Measurements from ENCODE around the gene PRAMEF1. TPM values are rescaled to one million over a fixed set of nuclear protein-coding genes. Genes with fewer than 3 reads are reported as not detected.

Gene PRAMEF1
- total and polyA plus RNA-seq, 2 of the 4 experiments (the other 2 are of a cell fraction): not detected

GRCh38 chr1:12772520-12772919 lies 18.7 kb upstream of the PRAMEF1 start:
- Histone ChIP-seq H3K23ac (ENCODE audit: low read depth, low read length) (no peak overlapping the region), H2AK5ac (ENCODE audit: low read depth, low read length) (no peak overlapping the region), H3K36me3 (ENCODE audit: control insufficient read depth, insufficient read depth, low read length) (no peaks in the 10 kb centered on the region), H3K9ac (ENCODE audit: low read depth, low read length) (no peak overlapping the region), H3K27me3 (ENCODE audit: control insufficient read depth, insufficient read depth, low read length) (no peaks in the 10 kb centered on the region), H4K20me1 (ENCODE audit: insufficient read depth, low read length) (no peaks in the 10 kb centered on the region), H2BK120ac (ENCODE audit: low read depth, low read length) (no peak overlapping the region), H2AK9ac (replicated peaks; ENCODE audit: low read depth, low read length, poor library complexity) (no peak overlapping the region), H3K4ac (ENCODE audit: low read depth, low read length) (no peak overlapping the region), H2BK15ac (ENCODE audit: low read depth, low read length) (no peak overlapping the region), H2AFZ (replicated peaks; ENCODE audit: low read length, poor library complexity) (no peak overlapping the region), H3K4me3 (ENCODE audit: insufficient read depth, low read depth, low read length) (no peak overlapping the region), H3K18ac (ENCODE audit: low read depth, low read length) (no peak overlapping the region), H3K4me2 (ENCODE audit: low read depth, low read length) (no peak overlapping the region), H3K4me1 (ENCODE audit: control insufficient read depth, insufficient read depth, low read length) (no peaks in the 10 kb centered on the region), H4K91ac (ENCODE audit: insufficient read depth, low read depth, low read length) (no peak overlapping the region), H3K27ac (ENCODE audit: insufficient read depth, low read length) (no peak overlapping the region), H3K9me3 (ENCODE audit: control insufficient read depth, insufficient read depth, low read length) (peaks cover 43% of the 10 kb centered on the region), H3K79me1 (ENCODE audit: low read depth in 1 of 2, low read length in 2 of 2) (no peaks in the 10 kb centered on the region), H4K8ac (ENCODE audit: low read depth in 2 of 2, low read length in 2 of 2) (no peak overlapping the region), H2BK5ac (ENCODE audit: low read depth, low read length, poor library complexity, severe bottlenecking) (no peak overlapping the region), H2BK20ac (ENCODE audit: low read depth, low read length) (no peak overlapping the region), H4K5ac (ENCODE audit: low read depth, low read length) (no peak overlapping the region), H3K14ac (replicated peaks; ENCODE audit: low read depth, low read length) (no peak overlapping the region), H3K56ac (ENCODE audit: extremely low read depth, insufficient read depth, low read length) (no peak overlapping the region), H3K9me1 (ENCODE audit: insufficient read depth, low read length) (no peaks in the 10 kb centered on the region)
- ATAC-seq (ENCODE audit: low read depth): no peak
- dilution Hi-C loops (cut with HindIII; ENCODE audit: low sequenced_read_pairs, unreplicated experiment) (no loop called here), intact Hi-C loops (cut with micrococcal nuclease) (no loop called here), in situ Hi-C loops (cut with MboI; ENCODE audit: low sequenced_read_pairs) (no loop called here)
- TF ChIP-seq MXI1 (IDR thresholded peaks at IDR 0.05; ENCODE audit: borderline replicate concordance, low read depth, low read length): no peak
- TF ChIP-seq CHD1 (IDR thresholded peaks at IDR 0.05; ENCODE audit: low read depth, low read length): no peak
- TF ChIP-seq MAZ (IDR thresholded peaks at IDR 0.05; ENCODE audit: borderline replicate concordance, low read depth, low read length): no peak
- no peak for TF ChIP-seq MAFK (IDR thresholded peaks at IDR 0.05; ENCODE audit: low read depth, low read length)
- TF ChIP-seq RCOR1 (IDR thresholded peaks at IDR 0.05; ENCODE audit: insufficient replicate concordance, low read length): no peak
- no peak for TF ChIP-seq CEBPB (IDR thresholded peaks at IDR 0.05; ENCODE audit: low read depth, low read length)
- no peak for TF ChIP-seq CTCF (conservative IDR thresholded peaks at IDR 0.05; ENCODE audit: low read depth, low read length)
- no peak for TF ChIP-seq POLR2A (IDR thresholded peaks at IDR 0.05; ENCODE audit: low read depth, low read length)
- TF ChIP-seq RAD21 (IDR thresholded peaks at IDR 0.05; ENCODE audit: low read length): no peak
- TF ChIP-seq USF2 (IDR thresholded peaks at IDR 0.05; ENCODE audit: low read depth, low read length): no peak
- no peak for TF ChIP-seq BHLHE40 (IDR thresholded peaks at IDR 0.05; ENCODE audit: low read depth, low read length)
- ChIA-PET CTCF (no interaction called here), POLR2A (ENCODE audit: unreplicated experiment) (no interaction called here)
- no TSS peak for BruUV-seq (replicated peaks)
- 60% methylated on average over 1 of the region's 5 CpGs; no CpG with 5 or more reads in 1 of the 2 experiments for WGBS, 2 experiments (ENCODE audit: extremely low coverage in 2 of 2, insufficient read length in 1 of 2)
- DNase-seq: no peak

Measured in IMR-90 (cell line).